ENCODE data around the gene MAGIX. TPM values are rescaled to one million over a fixed set of nuclear protein-coding genes. Genes with fewer than 3 reads are reported as not detected.
"Not testable (repeated sequence)": the region's sequence is repeated elsewhere in the genome, so short reads cannot be mapped to it uniquely, and the experiment has no call there.

MAGIX gene
- total and polyA plus RNA-seq, 2 experiments from 2014 or later = 3.2 to 6.8 TPM

- Histone ChIP-seq H3K9me3 (ENCODE audit: low read depth) (no peaks in the 10 kb centered on the region), H3K27me3 (no peaks in the 10 kb centered on the region), H3K36me3 (no peaks in the 10 kb centered on the region), H3K4me3 (no peak overlapping the region), H3K27ac (no peak overlapping the region), H3K4me1 (ENCODE audit: low read depth) (no peaks in the 10 kb centered on the region)
- DNase-seq (ENCODE audit: low read depth in 1 of 2, low spot score in 1 of 2) = no peak
- TF ChIP-seq, protein P1, sequence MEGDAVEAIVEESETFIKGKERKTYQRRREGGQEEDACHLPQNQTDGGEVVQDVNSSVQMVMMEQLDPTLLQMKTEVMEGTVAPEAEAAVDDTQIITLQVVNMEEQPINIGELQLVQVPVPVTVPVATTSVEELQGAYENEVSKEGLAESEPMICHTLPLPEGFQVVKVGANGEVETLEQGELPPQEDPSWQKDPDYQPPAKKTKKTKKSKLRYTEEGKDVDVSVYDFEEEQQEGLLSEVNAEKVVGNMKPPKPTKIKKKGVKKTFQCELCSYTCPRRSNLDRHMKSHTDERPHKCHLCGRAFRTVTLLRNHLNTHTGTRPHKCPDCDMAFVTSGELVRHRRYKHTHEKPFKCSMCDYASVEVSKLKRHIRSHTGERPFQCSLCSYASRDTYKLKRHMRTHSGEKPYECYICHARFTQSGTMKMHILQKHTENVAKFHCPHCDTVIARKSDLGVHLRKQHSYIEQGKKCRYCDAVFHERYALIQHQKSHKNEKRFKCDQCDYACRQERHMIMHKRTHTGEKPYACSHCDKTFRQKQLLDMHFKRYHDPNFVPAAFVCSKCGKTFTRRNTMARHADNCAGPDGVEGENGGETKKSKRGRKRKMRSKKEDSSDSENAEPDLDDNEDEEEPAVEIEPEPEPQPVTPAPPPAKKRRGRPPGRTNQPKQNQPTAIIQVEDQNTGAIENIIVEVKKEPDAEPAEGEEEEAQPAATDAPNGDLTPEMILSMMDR (IDR thresholded peaks at IDR 0.05; ENCODE audit: low read depth, low read length) = no peak
Measured at GRCh38 chrX:49129427-49129826, 33.1 kb upstream of the MAGIX start.

DNA sequence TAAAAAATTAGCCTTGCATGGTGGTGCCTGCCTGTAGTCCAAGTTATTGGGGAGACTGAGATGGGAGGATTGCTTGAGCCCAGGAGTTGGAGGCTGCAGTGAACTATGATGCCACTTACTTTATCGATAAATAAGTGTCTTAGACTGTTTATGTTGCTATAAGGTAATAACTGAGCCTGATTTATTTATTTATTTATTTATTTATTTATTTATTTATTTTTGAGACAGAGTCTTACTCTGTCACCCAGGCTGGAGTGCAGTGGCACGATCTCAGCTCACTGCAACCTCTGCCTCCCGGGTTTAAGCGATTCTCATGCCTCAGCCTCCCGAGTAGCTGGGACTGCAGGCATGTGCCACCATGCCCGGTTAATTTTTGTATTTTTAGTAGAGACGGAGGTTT, 30.3 kb upstream of the MAGIX start:
- DNase-seq (ENCODE audit: low read depth in 1 of 2, low spot score in 1 of 2); H3K9me3 ChIP-seq (ENCODE audit: low read depth); H3K27me3 ChIP-seq; H3K27ac ChIP-seq; H3K36me3 ChIP-seq; H3K4me1 ChIP-seq (ENCODE audit: low read depth); H3K4me3 ChIP-seq: not testable (repeated sequence)

DNA sequence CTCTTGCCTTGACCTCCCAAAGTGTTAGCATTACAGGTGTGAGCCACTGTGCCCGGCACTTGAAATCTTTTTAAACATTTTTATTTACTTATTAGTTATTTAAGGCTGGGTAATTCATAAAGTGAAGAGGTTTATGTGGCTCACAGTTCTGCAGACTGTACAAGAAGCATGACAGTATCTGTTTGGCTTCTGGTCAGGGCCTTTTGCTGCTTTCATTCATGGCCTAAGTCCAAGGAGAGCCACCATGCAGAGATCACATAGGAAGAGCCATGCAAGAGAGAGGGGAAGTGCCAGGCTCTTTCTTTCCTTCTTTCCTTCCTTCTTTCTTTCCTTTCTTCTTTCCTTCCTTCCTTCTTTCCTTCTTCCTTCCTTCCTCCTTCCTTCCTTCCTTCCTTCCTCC, 28.8 kb upstream of the MAGIX start:
- no peaks in the 10 kb centered on the region for H3K27me3 ChIP-seq
- no peak for DNase-seq (ENCODE audit: low read depth in 1 of 2, low spot score in 1 of 2)
- no peak overlapping the region for H3K4me3 ChIP-seq
- H3K27ac ChIP-seq = no peak overlapping the region
- TF ChIP-seq, protein P1 (IDR thresholded peaks at IDR 0.05; ENCODE audit: low read depth, low read length) = no peak
- no peaks in the 10 kb centered on the region for H3K4me1 ChIP-seq (ENCODE audit: low read depth)
- H3K9me3 ChIP-seq (ENCODE audit: low read depth) = no peaks in the 10 kb centered on the region
- no peaks in the 10 kb centered on the region for H3K36me3 ChIP-seq

GRCh38 chrX:49137492-49137891, 25.1 kb upstream of the MAGIX start:
- Histone ChIP-seq H3K27me3 (no peaks in the 10 kb centered on the region), H3K36me3 (no peaks in the 10 kb centered on the region), H3K9me3 (ENCODE audit: low read depth) (no peaks in the 10 kb centered on the region), H3K4me3 (no peak overlapping the region), H3K27ac (no peak overlapping the region), H3K4me1 (ENCODE audit: low read depth) (no peaks in the 10 kb centered on the region)
- TF ChIP-seq, protein P1 (IDR thresholded peaks at IDR 0.05; ENCODE audit: low read depth, low read length) = no peak
- DNase-seq (ENCODE audit: low read depth in 1 of 2, low spot score in 1 of 2) = no peak

DNA sequence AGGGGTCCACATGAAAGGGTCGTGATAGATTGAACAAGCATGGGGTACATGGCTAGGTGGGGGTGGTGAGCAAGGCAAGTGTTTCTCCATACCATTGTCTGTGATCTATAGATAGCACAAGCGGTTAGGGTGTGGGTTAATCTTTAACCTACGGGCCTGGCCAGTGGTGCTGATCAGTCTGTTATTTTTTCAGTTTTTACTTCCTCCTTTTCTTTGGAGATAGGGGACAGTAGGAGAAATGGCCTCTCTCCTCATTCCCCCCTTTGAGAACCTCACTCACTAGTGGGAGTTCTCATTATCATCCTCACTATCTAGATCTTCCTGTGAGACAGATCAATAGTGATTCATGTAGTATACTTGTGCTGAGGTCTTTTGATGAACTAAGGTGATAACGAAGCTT, 22.8 kb upstream of the MAGIX start:
- DNase-seq (ENCODE audit: low read depth in 1 of 2, low spot score in 1 of 2) = no peak
- Histone ChIP-seq H3K36me3 (no peaks in the 10 kb centered on the region), H3K4me3 (no peak overlapping the region), H3K4me1 (ENCODE audit: low read depth) (no peaks in the 10 kb centered on the region), H3K9me3 (ENCODE audit: low read depth) (no peaks in the 10 kb centered on the region), H3K27me3 (no peaks in the 10 kb centered on the region), H3K27ac (no peak overlapping the region)
- TF ChIP-seq, protein P1 (IDR thresholded peaks at IDR 0.05; ENCODE audit: low read depth, low read length) = no peak

DNA sequence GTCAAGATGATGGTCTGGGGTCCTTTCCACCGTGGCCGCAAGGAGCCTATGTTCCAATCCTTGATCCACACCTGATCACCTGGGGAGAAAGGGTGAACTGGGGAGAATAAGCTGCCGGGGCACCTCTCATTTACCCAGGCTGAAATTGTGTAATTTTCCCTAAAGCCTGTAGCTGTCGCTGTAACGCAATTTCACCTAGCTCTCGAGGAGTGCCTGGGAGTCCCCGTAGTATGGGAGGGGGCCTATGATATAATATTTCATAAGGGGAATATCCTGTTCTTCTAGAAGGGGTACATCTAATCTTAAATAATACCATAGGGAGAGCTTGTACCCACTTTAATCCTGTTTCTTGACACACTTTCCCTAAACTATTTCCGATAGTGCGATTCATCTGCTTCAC, 20.3 kb upstream of the MAGIX start:
- DNase-seq (ENCODE audit: low read depth in 1 of 2, low spot score in 1 of 2); H3K27ac ChIP-seq; H3K4me1 ChIP-seq (ENCODE audit: low read depth); H3K36me3 ChIP-seq; H3K9me3 ChIP-seq (ENCODE audit: low read depth); H3K27me3 ChIP-seq; H3K4me3 ChIP-seq: not testable (repeated sequence)
- TF ChIP-seq, protein P1 (IDR thresholded peaks at IDR 0.05; ENCODE audit: low read depth, low read length) = peak; percentile 42

GRCh38 chrX:49143154-49143553, 19.4 kb upstream of the MAGIX start:
- H3K27me3 ChIP-seq = not testable (repeated sequence)

More at GRCh38 chrX:49143154-49143553, 19.4 kb upstream of the MAGIX start:
- not testable (repeated sequence) for H3K27ac ChIP-seq; H3K4me3 ChIP-seq; H3K36me3 ChIP-seq; H3K4me1 ChIP-seq (ENCODE audit: low read depth); DNase-seq (ENCODE audit: low read depth in 1 of 2, low spot score in 1 of 2); H3K9me3 ChIP-seq (ENCODE audit: low read depth)
